ENCODE data around the gene CCDC149. TPM values are rescaled to one million over a fixed set of nuclear protein-coding genes. Genes with fewer than 3 reads are reported as not detected.
A peak's percentile ranks its signal among the peaks of the same experiment; 100 is the strongest.

The CCDC149 gene
- total and polyA plus RNA-seq, 5 donors from 2014 or later, result not detected

DNA sequence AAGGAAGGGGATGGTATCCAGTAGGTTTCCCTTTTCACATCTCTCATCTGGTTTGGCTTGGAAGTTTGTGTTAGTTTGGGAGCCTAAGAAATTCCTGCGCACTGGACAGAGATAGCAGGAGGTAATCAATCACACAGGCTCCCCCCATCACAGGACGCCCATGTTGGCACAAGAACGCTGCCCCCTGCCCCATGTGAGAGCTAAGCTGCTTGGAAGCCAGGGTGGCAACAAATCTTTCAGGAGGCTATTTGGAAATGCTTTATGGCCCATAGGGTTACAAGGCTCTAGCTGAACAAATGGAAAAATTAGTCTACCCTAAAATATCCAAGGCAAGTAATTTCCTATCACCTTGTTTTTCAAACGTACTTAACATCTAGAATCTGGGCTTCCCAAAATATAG, 63.5 kb downstream of the CCDC149 start:
- ATAC-seq (ENCODE audit: low read depth in 2 of 2), result no peak
- H3K9me3 Mint-ChIP-seq, result peaks cover 0 to 3% (median 0%) of the 10 kb centered on the region in 7 donors
- no peak overlapping the region for H3K27ac Mint-ChIP-seq
- H3K9me3 ChIP-seq (ENCODE audit: control insufficient read depth in 2 of 2, low read length in 2 of 2), result no peaks in the 10 kb centered on the region
- H3K36me3 Mint-ChIP-seq, result no peaks in the 10 kb centered on the region
- DNase-seq, result no peak
- H3K27me3 Mint-ChIP-seq, result peaks cover 9% of the 10 kb centered on the region
- no peaks in the 10 kb centered on the region for H3K36me3 ChIP-seq (ENCODE audit: control insufficient read depth, insufficient read depth, low read length)
- H3K27ac ChIP-seq (ENCODE audit: insufficient read depth, low read length, poor library complexity, severe bottlenecking), result no peak overlapping the region
- H3K4me1 Mint-ChIP-seq, result peaks cover 0 to 2% (median 0%) of the 10 kb centered on the region in 4 donors
- H3K4me3 ChIP-seq (ENCODE audit: low read depth, low read length), result no peak overlapping the region
- H3K4me3 Mint-ChIP-seq, result no peak overlapping the region
- H3K27me3 ChIP-seq (ENCODE audit: control insufficient read depth, insufficient read depth, low read length), result no peaks in the 10 kb centered on the region
- H3K4me1 ChIP-seq (ENCODE audit: control insufficient read depth, insufficient read depth, low read length, poor library complexity, severe bottlenecking), result no peaks in the 10 kb centered on the region

DNA sequence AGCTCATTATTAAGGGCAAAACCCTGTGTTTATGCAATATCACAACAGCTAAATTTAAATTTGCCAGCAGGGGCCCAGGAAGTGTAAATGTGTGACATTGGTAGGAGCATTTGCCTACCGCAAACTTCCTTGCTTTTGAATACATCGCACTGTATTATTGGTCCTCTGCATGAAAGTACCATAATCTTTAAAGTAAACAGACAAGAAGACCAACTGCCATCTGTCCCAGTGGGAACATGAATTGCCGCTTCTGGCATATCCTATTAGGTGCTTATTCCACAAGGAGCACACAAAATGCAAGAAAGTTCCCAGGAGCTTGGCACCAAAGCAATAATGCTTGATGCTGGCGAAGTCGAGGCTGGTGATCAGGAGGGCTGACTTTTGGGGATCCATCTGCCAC, 66.1 kb downstream of the CCDC149 start:
- ATAC-seq (ENCODE audit: low read depth in 2 of 2) (no peak), DNase-seq (no peak)
- no peak overlapping the region for H3K27ac Mint-ChIP-seq
- H3K9me3 Mint-ChIP-seq, result peaks cover 0 to 5% (median 0%) of the 10 kb centered on the region in 7 donors
- no peaks in the 10 kb centered on the region for H3K36me3 Mint-ChIP-seq
- Histone ChIP-seq H3K36me3 (ENCODE audit: control insufficient read depth, insufficient read depth, low read length) (no peaks in the 10 kb centered on the region), H3K4me1 (ENCODE audit: control insufficient read depth, insufficient read depth, low read length, poor library complexity, severe bottlenecking) (no peaks in the 10 kb centered on the region), H3K4me3 (ENCODE audit: low read depth, low read length) (no peak overlapping the region), H3K27ac (ENCODE audit: insufficient read depth, low read length, poor library complexity, severe bottlenecking) (no peak overlapping the region), H3K27me3 (ENCODE audit: control insufficient read depth, insufficient read depth, low read length) (no peaks in the 10 kb centered on the region), H3K9me3 (ENCODE audit: control insufficient read depth in 2 of 2, low read length in 2 of 2) (no peaks in the 10 kb centered on the region)
- H3K27me3 Mint-ChIP-seq, result peaks cover 5% of the 10 kb centered on the region
- H3K4me1 Mint-ChIP-seq, result no peaks in the 10 kb centered on the region
- H3K4me3 Mint-ChIP-seq, result no peak overlapping the region

DNA sequence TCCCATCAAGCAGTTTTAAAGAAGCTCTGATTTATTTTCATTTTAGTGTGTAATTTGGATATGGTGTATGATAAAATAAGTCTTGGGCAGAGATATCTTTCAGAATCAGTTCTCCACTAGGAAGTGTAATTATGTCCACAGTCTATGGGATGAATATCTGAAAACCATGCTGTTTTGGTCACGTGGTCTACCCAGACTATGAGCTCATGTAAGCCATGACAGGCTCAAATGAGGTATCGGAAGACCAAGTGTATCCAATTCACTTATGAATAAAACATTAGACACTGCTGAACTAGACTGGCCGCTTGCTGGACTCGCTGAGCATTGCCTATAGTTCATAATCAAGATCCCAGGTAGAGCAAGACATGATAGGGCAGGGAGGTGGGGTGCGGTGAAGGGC, 66.9 kb downstream of the CCDC149 start:
- peaks cover 3% of the 10 kb centered on the region for H3K27me3 Mint-ChIP-seq
- H3K27ac Mint-ChIP-seq, result no peak overlapping the region
- ATAC-seq (ENCODE audit: low read depth in 2 of 2) (no peak), DNase-seq (no peak)
- H3K4me3 Mint-ChIP-seq, result no peak overlapping the region
- no peaks in the 10 kb centered on the region for H3K9me3 ChIP-seq (ENCODE audit: control insufficient read depth in 2 of 2, low read length in 2 of 2)
- no peaks in the 10 kb centered on the region for H3K27me3 ChIP-seq (ENCODE audit: control insufficient read depth, insufficient read depth, low read length)
- no peak overlapping the region for H3K27ac ChIP-seq (ENCODE audit: insufficient read depth, low read length, poor library complexity, severe bottlenecking)
- H3K4me1 ChIP-seq (ENCODE audit: control insufficient read depth, insufficient read depth, low read length, poor library complexity, severe bottlenecking), result no peaks in the 10 kb centered on the region
- H3K9me3 Mint-ChIP-seq, result peaks cover 0 to 5% (median 0%) of the 10 kb centered on the region in 7 donors
- H3K36me3 Mint-ChIP-seq, result no peaks in the 10 kb centered on the region
- no peaks in the 10 kb centered on the region for H3K4me1 Mint-ChIP-seq
- H3K36me3 ChIP-seq (ENCODE audit: control insufficient read depth, insufficient read depth, low read length), result no peaks in the 10 kb centered on the region
- H3K4me3 ChIP-seq (ENCODE audit: low read depth, low read length), result no peak overlapping the region

DNA sequence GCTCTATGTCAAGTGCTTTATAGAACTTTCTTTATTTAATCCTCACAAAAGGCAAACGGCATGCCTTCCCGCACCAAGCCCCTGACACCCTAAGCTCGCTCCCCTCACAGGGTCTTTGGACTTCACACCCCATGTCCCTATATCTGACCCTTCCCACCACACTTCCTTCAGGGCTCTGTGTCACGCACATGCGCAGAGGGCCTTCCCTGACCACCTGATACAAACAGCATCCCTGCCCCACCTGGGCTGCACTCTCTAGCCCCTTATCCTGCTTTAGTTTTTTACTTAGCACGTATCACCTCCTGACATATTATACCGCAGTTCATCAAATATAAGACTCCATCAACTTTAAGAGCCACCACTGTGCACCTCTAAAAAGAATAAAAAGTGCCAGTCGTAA, 67.7 kb downstream of the CCDC149 start:
- Mint-ChIP-seq H3K36me3 (no peaks in the 10 kb centered on the region), H3K4me1 (no peaks in the 10 kb centered on the region), H3K4me3 (no peak overlapping the region), H3K27ac (peak overlapping the region in 1 of 3 donors; percentile 48), H3K9me3 (peaks cover 0 to 4% (median 0%) of the 10 kb centered on the region in 7 donors), H3K27me3 (no peaks in the 10 kb centered on the region)
- Histone ChIP-seq H3K4me3 (ENCODE audit: low read depth, low read length) (no peak overlapping the region), H3K9me3 (ENCODE audit: control insufficient read depth in 2 of 2, low read length in 2 of 2) (no peaks in the 10 kb centered on the region), H3K27ac (ENCODE audit: insufficient read depth, low read length, poor library complexity, severe bottlenecking) (no peak overlapping the region), H3K36me3 (ENCODE audit: control insufficient read depth, insufficient read depth, low read length) (no peaks in the 10 kb centered on the region), H3K4me1 (ENCODE audit: control insufficient read depth, insufficient read depth, low read length, poor library complexity, severe bottlenecking) (no peaks in the 10 kb centered on the region), H3K27me3 (ENCODE audit: control insufficient read depth, insufficient read depth, low read length) (no peaks in the 10 kb centered on the region)
- DNase-seq, result no peak
- no peak for ATAC-seq (ENCODE audit: low read depth in 2 of 2)

DNA sequence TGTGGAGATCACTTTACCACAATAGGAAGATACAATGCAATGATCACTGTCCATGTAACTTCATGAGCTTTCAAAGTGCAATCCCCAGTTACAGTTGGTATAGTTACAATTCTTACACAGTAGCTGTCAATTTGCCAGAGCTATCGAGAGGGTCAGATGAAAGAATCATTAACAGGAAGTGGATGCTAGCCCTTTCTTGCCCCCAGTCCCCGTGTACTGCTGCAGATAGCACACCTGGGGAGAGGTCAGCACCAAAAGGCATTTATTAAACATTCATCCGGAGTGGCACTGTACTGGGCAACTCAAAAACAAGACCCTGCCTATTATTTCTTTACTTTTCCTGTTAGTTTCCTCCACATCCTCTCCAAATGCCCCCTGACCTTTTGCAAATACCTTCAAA, 69.7 kb downstream of the CCDC149 start:
- H3K4me1 Mint-ChIP-seq, result no peaks in the 10 kb centered on the region
- no peak overlapping the region for H3K27ac Mint-ChIP-seq

DNA sequence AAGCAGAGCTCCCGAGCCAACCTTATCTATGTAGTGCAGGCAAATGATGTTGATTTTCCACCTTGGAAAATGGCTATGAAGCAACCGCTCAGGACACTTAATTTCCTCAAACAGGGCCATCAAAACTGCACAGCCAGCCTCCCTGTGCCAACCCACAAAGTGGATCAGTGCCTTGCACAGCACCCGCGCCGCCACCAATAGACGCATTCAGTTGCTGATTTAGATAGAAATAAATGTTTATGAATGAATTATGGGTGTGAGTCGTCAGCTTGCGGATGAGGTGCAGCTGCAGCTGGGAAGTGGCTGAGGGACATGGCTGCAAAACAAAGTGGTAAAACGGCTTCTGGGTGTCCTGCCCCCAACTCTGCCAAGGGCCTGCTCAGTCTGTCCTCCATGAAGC, 70.5 kb downstream of the CCDC149 start:
- Histone ChIP-seq H3K27me3 (ENCODE audit: control insufficient read depth, insufficient read depth, low read length) (no peaks in the 10 kb centered on the region), H3K4me3 (ENCODE audit: low read depth, low read length) (no peak overlapping the region), H3K9me3 (ENCODE audit: control insufficient read depth in 2 of 2, low read length in 2 of 2) (no peaks in the 10 kb centered on the region), H3K4me1 (ENCODE audit: control insufficient read depth, insufficient read depth, low read length, poor library complexity, severe bottlenecking) (no peaks in the 10 kb centered on the region), H3K36me3 (ENCODE audit: control insufficient read depth, insufficient read depth, low read length) (no peaks in the 10 kb centered on the region), H3K27ac (ENCODE audit: insufficient read depth, low read length, poor library complexity, severe bottlenecking) (no peak overlapping the region)
- Mint-ChIP-seq H3K36me3 (no peaks in the 10 kb centered on the region), H3K9me3 (peaks cover 0 to 2% (median 0%) of the 10 kb centered on the region in 7 donors), H3K27ac (no peak overlapping the region), H3K4me3 (no peak overlapping the region), H3K4me1 (no peaks in the 10 kb centered on the region), H3K27me3 (no peaks in the 10 kb centered on the region)
- DNase-seq (no peak), ATAC-seq (ENCODE audit: low read depth in 2 of 2) (no peak)

More for the DNA sequence above, 69.7 kb downstream of the CCDC149 start:
- no peaks in the 10 kb centered on the region for H3K36me3 Mint-ChIP-seq
- H3K27me3 Mint-ChIP-seq, result no peaks in the 10 kb centered on the region
- Histone ChIP-seq H3K36me3 (ENCODE audit: control insufficient read depth, insufficient read depth, low read length) (no peaks in the 10 kb centered on the region), H3K27ac (ENCODE audit: insufficient read depth, low read length, poor library complexity, severe bottlenecking) (no peak overlapping the region), H3K9me3 (ENCODE audit: control insufficient read depth in 2 of 2, low read length in 2 of 2) (no peaks in the 10 kb centered on the region), H3K4me3 (ENCODE audit: low read depth, low read length) (no peak overlapping the region), H3K4me1 (ENCODE audit: control insufficient read depth, insufficient read depth, low read length, poor library complexity, severe bottlenecking) (no peaks in the 10 kb centered on the region), H3K27me3 (ENCODE audit: control insufficient read depth, insufficient read depth, low read length) (no peaks in the 10 kb centered on the region)
- no peak overlapping the region for H3K4me3 Mint-ChIP-seq
- peaks cover 0 to 2% (median 0%) of the 10 kb centered on the region in 7 donors for H3K9me3 Mint-ChIP-seq
- ATAC-seq (ENCODE audit: low read depth in 2 of 2), result no peak
- DNase-seq, result no peak

DNA sequence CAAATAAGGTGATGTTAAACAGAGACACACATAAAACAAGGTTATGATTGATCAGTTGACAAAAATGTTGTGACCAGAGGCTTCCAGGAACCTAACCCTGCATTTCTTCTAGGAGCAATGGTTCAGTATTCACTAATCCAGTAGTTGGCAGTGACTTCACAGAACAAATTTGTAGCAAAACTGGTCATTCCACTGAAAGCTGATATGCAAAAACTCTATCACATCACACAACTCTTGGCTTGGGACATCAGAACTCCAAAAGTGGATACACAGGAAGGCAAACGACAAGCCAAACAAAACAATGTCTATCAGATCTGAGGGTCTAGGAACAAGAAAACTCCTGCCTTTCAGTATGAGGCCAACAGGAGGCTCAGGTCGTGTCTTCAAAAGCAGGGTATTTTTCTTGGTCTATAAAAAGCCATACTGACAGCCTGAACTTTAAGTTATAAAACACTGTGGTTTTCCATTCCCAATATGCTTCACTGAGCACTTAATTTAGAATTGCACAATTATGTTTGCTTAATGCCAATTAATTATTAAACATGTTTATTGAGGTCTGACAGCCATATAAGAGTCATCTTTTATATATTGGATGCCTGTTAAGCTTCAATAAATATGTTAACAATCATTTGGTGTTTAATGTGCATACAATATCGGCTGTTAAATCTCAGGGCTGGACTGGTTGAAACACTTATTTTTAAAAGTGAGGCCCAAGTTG, 71.9 kb downstream of the CCDC149 start:
- ATAC-seq (ENCODE audit: low read depth in 2 of 2) (no peak), DNase-seq (no peak)
- no peak overlapping the region for H3K4me3 Mint-ChIP-seq
- peaks cover 0 to 2% (median 0%) of the 10 kb centered on the region in 7 donors for H3K9me3 Mint-ChIP-seq
- H3K4me1 Mint-ChIP-seq, result no peaks in the 10 kb centered on the region
- Histone ChIP-seq H3K27ac (ENCODE audit: insufficient read depth, low read length, poor library complexity, severe bottlenecking) (no peak overlapping the region), H3K4me3 (ENCODE audit: low read depth, low read length) (no peak overlapping the region), H3K9me3 (ENCODE audit: control insufficient read depth in 2 of 2, low read length in 2 of 2) (no peaks in the 10 kb centered on the region), H3K4me1 (ENCODE audit: control insufficient read depth, insufficient read depth, low read length, poor library complexity, severe bottlenecking) (no peaks in the 10 kb centered on the region), H3K27me3 (ENCODE audit: control insufficient read depth, insufficient read depth, low read length) (no peaks in the 10 kb centered on the region), H3K36me3 (ENCODE audit: control insufficient read depth, insufficient read depth, low read length) (no peaks in the 10 kb centered on the region)
- H3K27ac Mint-ChIP-seq, result no peak overlapping the region
- no peaks in the 10 kb centered on the region for H3K27me3 Mint-ChIP-seq
- H3K36me3 Mint-ChIP-seq, result no peaks in the 10 kb centered on the region

DNA sequence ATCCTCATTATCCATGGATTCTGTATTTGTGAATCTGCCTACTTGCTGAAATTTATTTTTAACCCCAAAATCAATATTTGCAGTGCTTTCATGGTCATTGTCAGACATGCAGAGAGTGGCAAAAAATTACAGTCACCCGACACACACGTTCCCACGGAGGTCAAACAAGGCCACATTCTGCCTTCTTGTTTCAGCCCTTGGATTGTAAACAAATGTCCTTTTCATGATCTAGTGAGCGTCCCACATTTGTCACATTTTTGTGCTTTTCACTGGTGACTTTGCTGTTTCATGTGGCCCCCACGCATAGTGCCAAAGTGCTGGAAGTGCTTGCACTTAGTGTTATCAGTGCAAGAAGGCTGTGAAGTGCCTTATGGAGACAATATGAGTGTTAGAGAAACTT, 72.5 kb downstream of the CCDC149 start:
- Histone ChIP-seq H3K4me3 (ENCODE audit: low read depth, low read length) (no peak overlapping the region), H3K4me1 (ENCODE audit: control insufficient read depth, insufficient read depth, low read length, poor library complexity, severe bottlenecking) (no peaks in the 10 kb centered on the region), H3K9me3 (ENCODE audit: control insufficient read depth in 2 of 2, low read length in 2 of 2) (no peaks in the 10 kb centered on the region), H3K36me3 (ENCODE audit: control insufficient read depth, insufficient read depth, low read length) (no peaks in the 10 kb centered on the region), H3K27ac (ENCODE audit: insufficient read depth, low read length, poor library complexity, severe bottlenecking) (no peak overlapping the region), H3K27me3 (ENCODE audit: control insufficient read depth, insufficient read depth, low read length) (no peaks in the 10 kb centered on the region)
- Mint-ChIP-seq H3K27ac (no peak overlapping the region), H3K4me1 (no peaks in the 10 kb centered on the region), H3K36me3 (no peaks in the 10 kb centered on the region), H3K9me3 (peaks cover 0 to 2% (median 0%) of the 10 kb centered on the region in 7 donors), H3K4me3 (no peak overlapping the region), H3K27me3 (no peaks in the 10 kb centered on the region)
- no peak for DNase-seq
- ATAC-seq (ENCODE audit: low read depth in 2 of 2), result no peak
